HL-60 (cell line): ENCODE measurements around the gene IGSF9B.

Experiments used
- CTCF ChIP-seq: IDR thresholded peaks from one replicate; pipeline ENCODE4 v1.5.1; 2011; ENCODE audit warnings: low read length, control low read depth, inconsistent platforms; ENCODE audit not compliant: insufficient read depth
- GABPA ChIP-seq: IDR thresholded peaks from 2 replicates; pipeline ENCODE4 v1.6.1; 2012; ENCODE audit warnings: low read depth
- POLR2AphosphoS5 ChIP-seq: IDR thresholded peaks from 2 replicates; pipeline ENCODE4 v1.6.1; 2012; ENCODE audit warnings: low read depth
- REST ChIP-seq: IDR thresholded peaks from 2 replicates; pipeline ENCODE4 v1.6.1; 2012; ENCODE audit warnings: low read depth; ENCODE audit not compliant: insufficient replicate concordance
- SPI1 ChIP-seq: IDR thresholded peaks from 2 replicates; pipeline ENCODE4 v1.6.1; 2012; ENCODE audit warnings: low read depth, mild to moderate bottlenecking, borderline replicate concordance

DNA sequence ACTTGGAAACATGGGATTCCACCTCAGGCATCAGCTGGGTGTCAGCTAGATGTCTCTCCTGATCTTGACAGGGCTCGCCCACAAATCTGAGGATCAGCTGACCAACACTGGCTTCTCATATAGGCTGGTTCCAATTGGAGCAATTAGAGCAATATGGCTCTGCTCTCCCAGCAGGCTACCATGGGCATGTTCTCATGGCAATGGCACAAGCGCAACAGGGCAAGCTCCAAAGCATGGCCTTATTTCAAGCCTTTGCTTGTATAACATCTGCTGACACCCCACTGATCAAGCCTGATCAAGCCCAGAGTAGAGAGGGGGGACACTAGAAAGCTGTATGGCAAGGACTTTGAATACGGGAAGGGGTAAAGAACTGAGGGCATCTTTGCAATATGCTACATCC lies 70.7 kb downstream of the IGSF9B start:
- no peak for TF ChIP-seq CTCF
- no peak for TF ChIP-seq POLR2AphosphoS5
- no peak for TF ChIP-seq REST
- no peak for TF ChIP-seq GABPA
- no peak for TF ChIP-seq SPI1
